GM12873 (cell line): ENCODE measurements around the gene DGKG.

Source experiments
- TF ChIP-seq, protein P1 (sequence below): IDR thresholded peaks from 2 replicates; pipeline ENCODE4 v1.5.1; 2012; ENCODE audit warnings: low read depth, mild to moderate bottlenecking, moderate library complexity, low read length, control low read depth; ENCODE audit not compliant: insufficient read depth; ENCODE audit errors: missing control alignments

DGKG gene

DNA sequence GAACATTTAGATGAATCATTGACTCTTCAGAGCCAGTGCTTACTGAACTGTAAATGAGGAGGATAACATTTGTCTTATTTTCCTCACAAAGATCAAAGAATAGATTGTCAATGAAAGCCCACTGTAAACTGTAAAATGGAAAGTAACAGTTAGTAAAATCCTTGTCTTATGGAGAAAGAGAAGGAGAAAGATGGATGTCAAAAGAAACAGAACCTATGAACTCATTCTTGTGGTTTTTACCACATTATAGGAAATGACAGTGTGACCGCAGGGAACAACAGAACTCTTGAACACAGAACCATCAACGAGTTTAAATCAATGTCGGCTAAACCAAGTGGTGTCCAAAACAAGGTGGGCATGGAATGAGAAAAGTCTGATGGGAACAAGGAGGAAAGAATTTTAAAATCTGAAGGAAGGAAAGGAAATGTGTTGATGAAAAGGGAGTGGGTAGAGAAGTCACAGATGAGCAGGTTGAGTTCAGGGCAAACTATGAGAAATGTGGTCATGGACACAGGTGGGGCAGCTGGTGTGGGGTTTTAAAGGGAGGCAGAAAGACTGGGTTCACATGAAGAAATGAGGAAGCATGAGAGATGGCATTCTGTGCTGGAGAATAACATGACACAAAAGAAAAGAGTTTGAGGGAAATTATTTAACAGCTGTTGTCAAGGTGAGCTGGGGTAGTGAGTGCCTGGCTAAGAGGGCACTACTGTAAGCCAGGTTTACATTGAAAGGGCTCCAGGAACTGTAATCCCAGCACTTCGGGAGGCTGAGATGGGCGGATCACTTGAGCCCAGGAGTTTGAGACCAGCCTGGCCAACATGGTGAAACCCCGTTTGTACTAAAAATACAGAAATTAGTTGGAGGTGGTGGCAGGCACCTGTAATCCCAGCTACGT lies 210.7 kb downstream of the DGKG start:
- TF ChIP-seq, protein P1, sequence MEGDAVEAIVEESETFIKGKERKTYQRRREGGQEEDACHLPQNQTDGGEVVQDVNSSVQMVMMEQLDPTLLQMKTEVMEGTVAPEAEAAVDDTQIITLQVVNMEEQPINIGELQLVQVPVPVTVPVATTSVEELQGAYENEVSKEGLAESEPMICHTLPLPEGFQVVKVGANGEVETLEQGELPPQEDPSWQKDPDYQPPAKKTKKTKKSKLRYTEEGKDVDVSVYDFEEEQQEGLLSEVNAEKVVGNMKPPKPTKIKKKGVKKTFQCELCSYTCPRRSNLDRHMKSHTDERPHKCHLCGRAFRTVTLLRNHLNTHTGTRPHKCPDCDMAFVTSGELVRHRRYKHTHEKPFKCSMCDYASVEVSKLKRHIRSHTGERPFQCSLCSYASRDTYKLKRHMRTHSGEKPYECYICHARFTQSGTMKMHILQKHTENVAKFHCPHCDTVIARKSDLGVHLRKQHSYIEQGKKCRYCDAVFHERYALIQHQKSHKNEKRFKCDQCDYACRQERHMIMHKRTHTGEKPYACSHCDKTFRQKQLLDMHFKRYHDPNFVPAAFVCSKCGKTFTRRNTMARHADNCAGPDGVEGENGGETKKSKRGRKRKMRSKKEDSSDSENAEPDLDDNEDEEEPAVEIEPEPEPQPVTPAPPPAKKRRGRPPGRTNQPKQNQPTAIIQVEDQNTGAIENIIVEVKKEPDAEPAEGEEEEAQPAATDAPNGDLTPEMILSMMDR: no peak

DNA sequence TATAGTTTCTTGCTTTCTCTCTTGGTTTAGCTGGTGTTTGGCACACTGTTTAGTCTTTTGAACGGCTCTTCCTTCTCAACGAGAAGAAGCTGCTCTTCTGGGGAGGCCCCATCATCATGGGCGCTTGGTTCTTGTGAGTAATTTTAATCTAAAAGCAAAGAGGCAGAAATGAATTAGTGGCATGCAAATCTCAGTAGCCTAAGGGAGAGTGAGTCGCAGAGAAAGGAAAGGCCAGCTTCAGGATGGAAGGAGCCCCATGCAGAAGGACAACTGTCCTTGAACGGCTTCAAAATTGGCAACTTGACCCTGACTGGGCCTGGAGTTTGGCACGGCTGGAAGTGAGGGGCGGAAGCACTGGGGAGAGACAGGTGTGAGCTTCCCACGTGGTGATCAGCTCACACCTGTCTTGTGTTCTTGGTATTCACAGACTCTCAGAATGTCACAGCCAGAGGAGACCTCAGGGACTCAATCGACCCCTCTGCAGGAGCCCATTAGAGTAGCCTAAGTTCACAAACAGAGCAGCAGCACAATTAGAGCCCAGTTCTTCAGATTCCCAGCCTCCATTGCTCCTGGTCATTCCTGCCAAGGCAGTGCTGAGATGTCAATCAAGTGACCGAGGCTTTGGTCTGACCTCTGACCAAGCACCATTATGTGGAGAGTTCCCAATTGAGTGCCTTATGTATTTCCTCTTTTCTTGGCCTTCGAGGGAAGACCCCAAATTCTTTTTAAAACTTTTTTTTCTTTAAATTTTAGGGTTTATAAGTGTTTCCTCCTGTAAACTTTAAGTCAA lies 211.8 kb downstream of the DGKG start:
- TF ChIP-seq, protein P1: no peak

DNA sequence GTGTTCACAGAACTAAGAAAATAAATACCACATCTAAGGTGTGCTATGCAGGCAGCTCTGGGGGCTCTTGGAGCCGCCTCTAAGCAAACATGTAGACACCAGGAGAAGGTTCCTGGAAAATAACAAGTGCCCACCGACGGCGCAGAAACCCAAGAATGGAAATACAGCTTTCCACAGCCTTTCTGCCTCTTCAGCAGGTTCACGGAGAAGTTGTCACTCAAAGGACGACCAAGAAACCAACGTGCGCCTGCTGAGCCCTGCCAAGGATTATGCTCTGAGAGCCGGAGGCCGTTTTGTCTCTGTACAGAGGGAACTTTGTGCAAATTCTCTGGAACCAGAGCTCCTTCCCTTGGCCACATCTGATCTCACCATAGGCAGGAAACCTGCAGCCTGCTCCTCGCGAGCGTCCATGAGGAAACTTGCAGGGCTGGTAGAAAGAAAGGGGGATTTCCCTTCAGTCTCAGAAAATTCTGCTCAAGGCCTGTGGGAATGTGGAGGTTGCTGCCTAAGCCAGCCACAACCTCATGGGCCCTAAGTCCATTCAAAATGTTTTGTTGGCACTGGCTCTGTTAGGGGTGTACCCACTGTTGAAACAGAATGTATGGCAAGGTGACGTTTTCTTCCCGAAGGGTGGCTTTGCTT lies 212.6 kb downstream of the DGKG start:
- TF ChIP-seq, protein P1: no peak

DNA sequence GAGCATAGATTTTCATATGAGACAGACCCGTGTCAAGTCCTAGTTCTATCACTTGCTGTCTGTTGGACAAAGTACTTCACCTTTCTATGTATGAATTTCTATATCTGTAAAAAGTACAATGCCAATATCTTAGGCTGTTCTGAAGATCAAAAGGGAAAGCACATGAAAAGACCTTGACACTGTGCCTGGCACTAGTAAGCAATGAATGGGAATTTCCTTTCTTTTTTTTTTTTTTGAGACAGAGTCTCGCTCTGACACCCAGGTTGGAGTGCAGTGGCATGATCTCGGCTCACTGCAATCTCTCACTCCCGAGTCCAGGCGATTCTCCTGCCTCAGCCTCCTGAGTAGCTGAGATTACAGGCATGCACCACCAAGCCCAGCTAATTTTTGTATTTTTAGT lies 217.8 kb downstream of the DGKG start:
- TF ChIP-seq, protein P1: no peak

DNA sequence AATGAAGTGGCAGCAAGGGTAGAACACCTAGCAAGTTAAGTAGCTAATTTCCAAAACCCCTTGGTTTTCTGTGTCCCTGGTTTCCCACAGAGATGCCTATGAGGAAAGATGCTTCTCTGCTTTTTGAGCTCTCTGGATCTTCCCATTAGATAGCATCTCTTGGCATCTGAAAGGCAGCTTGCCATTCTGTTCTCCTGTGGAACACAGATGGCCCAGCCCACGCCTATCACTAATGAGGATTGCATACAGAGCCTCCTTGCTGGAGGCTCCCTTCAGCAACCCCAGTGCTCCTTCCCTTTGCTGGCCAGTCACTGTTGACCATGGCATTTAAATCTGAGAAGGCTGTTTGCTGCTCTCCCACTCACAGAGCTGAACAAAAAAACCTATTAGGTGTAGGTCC lies 218.8 kb downstream of the DGKG start:
- TF ChIP-seq, protein P1: no peak

DNA sequence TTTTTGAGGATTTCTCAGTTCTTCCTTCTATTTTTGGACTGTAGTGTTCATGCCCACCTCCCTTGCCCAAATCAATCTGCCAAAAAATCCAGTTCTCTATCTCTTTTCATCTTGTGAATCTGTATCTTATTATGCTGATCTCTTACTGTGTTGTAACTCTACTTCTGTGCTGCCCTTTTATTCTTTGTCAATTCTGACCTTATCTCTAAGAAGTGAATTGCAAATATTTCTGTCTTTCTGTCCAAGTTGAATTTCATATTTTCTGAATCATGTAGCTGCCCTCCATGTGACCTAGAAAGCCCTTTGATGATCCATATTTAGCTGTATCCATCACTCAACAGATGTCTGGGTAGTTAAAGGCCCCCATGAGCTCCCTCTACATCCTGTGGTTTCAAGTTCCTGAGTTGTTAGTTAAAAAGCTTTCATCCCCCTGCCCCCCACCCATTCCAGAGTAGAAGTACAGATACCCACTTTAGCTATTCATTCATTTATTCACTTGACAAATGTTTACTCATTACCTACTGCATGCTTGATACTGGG lies 219.6 kb downstream of the DGKG start:
- TF ChIP-seq, protein P1: no peak
